Mucosa of stomach (tissue), 1 donor: ENCODE results near the gene ALOX15.

Experiments
- H3K27me3 ChIP-seq: one replicate; pipeline ENCODE4 v1.7.0; 2013; ENCODE audit warnings: mild to moderate bottlenecking, low read length; ENCODE audit not compliant: control insufficient read depth, insufficient read depth
- H3K36me3 ChIP-seq: one replicate; pipeline ENCODE4 v1.7.0; 2013; ENCODE audit warnings: low read length; ENCODE audit not compliant: control insufficient read depth, insufficient read depth
- H3K4me1 ChIP-seq: one replicate; pipeline ENCODE4 v1.7.0; 2013; ENCODE audit warnings: mild to moderate bottlenecking, low read length; ENCODE audit not compliant: control insufficient read depth, insufficient read depth
- H3K4me3 ChIP-seq: one replicate; pipeline ENCODE4 v1.7.0; 2013; ENCODE audit warnings: low read length
- H3K9ac ChIP-seq: one replicate; pipeline ENCODE4 v1.7.0; 2013; ENCODE audit warnings: mild to moderate bottlenecking, low read length, moderate library complexity
- H3K9me3 ChIP-seq: one replicate; pipeline ENCODE4 v1.7.0; 2013; ENCODE audit warnings: mild to moderate bottlenecking, low read length, moderate library complexity; ENCODE audit not compliant: control insufficient read depth
- donor health status: Pancreatic carcinoma.

Gene ALOX15

GRCh38 chr17:4588391-4588790 is 53.1 kb downstream of the ALOX15 start:
- Histone ChIP-seq H3K4me3 (no peak overlapping the region), H3K9ac (no peak overlapping the region)

GRCh38 chr17:4587803-4588202 is 53.7 kb downstream of the ALOX15 start:
- Histone ChIP-seq H3K4me3 (no peak overlapping the region), H3K9me3 (no peaks in the 10 kb centered on the region), H3K9ac (no peak overlapping the region), H3K4me1 (peaks cover 14% of the 10 kb centered on the region), H3K27me3 (peaks cover 33% of the 10 kb centered on the region), H3K36me3 (no peaks in the 10 kb centered on the region)

More at GRCh38 chr17:4588391-4588790, 53.1 kb downstream of the ALOX15 start:
- H3K36me3 ChIP-seq = no peaks in the 10 kb centered on the region
- H3K27me3 ChIP-seq = peaks cover 27% of the 10 kb centered on the region
- peaks cover 14% of the 10 kb centered on the region for H3K4me1 ChIP-seq
- no peaks in the 10 kb centered on the region for H3K9me3 ChIP-seq

- Histone ChIP-seq H3K9ac (no peak overlapping the region), H3K4me3 (no peak overlapping the region), H3K4me1 (peaks cover 14% of the 10 kb centered on the region), H3K36me3 (no peaks in the 10 kb centered on the region), H3K9me3 (no peaks in the 10 kb centered on the region), H3K27me3 (peaks cover 39% of the 10 kb centered on the region)
Measured at GRCh38 chr17:4587195-4587594, 54.3 kb downstream of the ALOX15 start.

- Histone ChIP-seq H3K9me3 (no peaks in the 10 kb centered on the region), H3K36me3 (no peaks in the 10 kb centered on the region), H3K4me1 (peaks cover 14% of the 10 kb centered on the region), H3K27me3 (peaks cover 49% of the 10 kb centered on the region), H3K9ac (no peak overlapping the region), H3K4me3 (no peak overlapping the region)
Measured at GRCh38 chr17:4586043-4586442, 55.4 kb downstream of the ALOX15 start.

GRCh38 chr17:4585638-4585994 is 55.9 kb downstream of the ALOX15 start:
- Histone ChIP-seq H3K4me3 (no peak overlapping the region), H3K9me3 (no peaks in the 10 kb centered on the region), H3K9ac (no peak overlapping the region), H3K27me3 (peaks cover 49% of the 10 kb centered on the region), H3K4me1 (peaks cover 14% of the 10 kb centered on the region), H3K36me3 (no peaks in the 10 kb centered on the region)

- no peak overlapping the region for H3K4me3 ChIP-seq
- no peaks in the 10 kb centered on the region for H3K36me3 ChIP-seq
- H3K9me3 ChIP-seq = no peaks in the 10 kb centered on the region
- H3K9ac ChIP-seq = no peak overlapping the region
- peaks cover 51% of the 10 kb centered on the region for H3K27me3 ChIP-seq
- H3K4me1 ChIP-seq = peaks cover 14% of the 10 kb centered on the region
Measured at GRCh38 chr17:4584917-4585637, 56.4 kb downstream of the ALOX15 start.

GRCh38 chr17:4584101-4584916 is 57.2 kb downstream of the ALOX15 start, which contains the start of gene SMTNL2:
Gene SMTNL2 (plus strand): TSS chr17:4584529. CDS start chr17:4584606, 77 bp downstream.
- Histone ChIP-seq H3K4me1 (peaks cover 14% of the 10 kb centered on the region), H3K9ac (no peak within 1 kb of the TSS), H3K9me3 (no peaks in the 10 kb centered on the region), H3K27me3 (peaks cover 53% of the 10 kb centered on the region), H3K4me3 (no peak within 1 kb of the TSS), H3K36me3 (no peaks in the 10 kb centered on the region)

- Histone ChIP-seq H3K9me3 (no peaks in the 10 kb centered on the region), H3K9ac (no peak overlapping the region), H3K4me3 (no peak overlapping the region), H3K4me1 (peaks cover 14% of the 10 kb centered on the region), H3K36me3 (no peaks in the 10 kb centered on the region), H3K27me3 (peaks cover 53% of the 10 kb centered on the region)
Measured at GRCh38 chr17:4583782-4584100, 57.7 kb downstream of the ALOX15 start.

GRCh38 chr17:4583206-4583605 is 58.3 kb downstream of the ALOX15 start:
- no peak overlapping the region for H3K9ac ChIP-seq
- no peak overlapping the region for H3K4me3 ChIP-seq
- H3K27me3 ChIP-seq = peaks cover 53% of the 10 kb centered on the region
- H3K36me3 ChIP-seq = no peaks in the 10 kb centered on the region
- H3K4me1 ChIP-seq = peaks cover 14% of the 10 kb centered on the region
- H3K9me3 ChIP-seq = no peaks in the 10 kb centered on the region

- Histone ChIP-seq H3K9me3 (no peaks in the 10 kb centered on the region), H3K4me3 (no peak overlapping the region), H3K27me3 (peaks cover 53% of the 10 kb centered on the region), H3K9ac (no peak overlapping the region), H3K4me1 (peaks cover 14% of the 10 kb centered on the region), H3K36me3 (no peaks in the 10 kb centered on the region)
Measured at GRCh38 chr17:4582691-4583090, 58.8 kb downstream of the ALOX15 start.

- no peak overlapping the region for H3K9ac ChIP-seq
- H3K4me3 ChIP-seq = no peak overlapping the region
- H3K4me1 ChIP-seq = peaks cover 14% of the 10 kb centered on the region
- H3K36me3 ChIP-seq = no peaks in the 10 kb centered on the region
- H3K9me3 ChIP-seq = no peaks in the 10 kb centered on the region
- H3K27me3 ChIP-seq = peaks cover 56% of the 10 kb centered on the region
Measured at GRCh38 chr17:4582101-4582501, 59.4 kb downstream of the ALOX15 start.
